Endothelial cell (in vitro differentiated cells): ENCODE results near the gene YJEFN3. TPM values are rescaled to one million over a fixed set of nuclear protein-coding genes. Genes with fewer than 3 reads are reported as not detected.

ENCODE experiments used
- DNase-seq: peaks from one replicate; pipeline ENCODE4 v3.0.0; 2021; ENCODE audit warnings: low spot score
- H3K27ac Mint-ChIP-seq: one replicate; pipeline ENCODE4 v1.8.0; 2021; ENCODE audit warnings: mixed read lengths, inconsistent platforms; ENCODE audit not compliant: unreplicated experiment
- H3K27me3 Mint-ChIP-seq: one replicate; pipeline ENCODE4 v1.8.0; 2021; ENCODE audit warnings: mild to moderate bottlenecking, moderate library complexity, mixed read lengths, inconsistent platforms; ENCODE audit not compliant: unreplicated experiment
- H3K36me3 Mint-ChIP-seq: one replicate; pipeline ENCODE4 v1.8.0; 2021; ENCODE audit warnings: mild to moderate bottlenecking, low read depth, mixed read lengths, inconsistent platforms; ENCODE audit not compliant: unreplicated experiment
- H3K4me1 Mint-ChIP-seq: one replicate; pipeline ENCODE4 v1.8.0; 2021; ENCODE audit warnings: mild to moderate bottlenecking, mixed read lengths, inconsistent platforms; ENCODE audit not compliant: unreplicated experiment
- H3K4me3 Mint-ChIP-seq: one replicate; pipeline ENCODE4 v1.8.0; 2021; ENCODE audit warnings: mild to moderate bottlenecking, mixed read lengths, inconsistent platforms; ENCODE audit not compliant: unreplicated experiment
- H3K9me3 Mint-ChIP-seq: one replicate; pipeline ENCODE4 v1.8.0; 2021; ENCODE audit warnings: mixed read lengths, inconsistent platforms; ENCODE audit not compliant: unreplicated experiment
- total RNA-seq: library from RNA; stranded (reverse); fragmentation: NEBNext Ultra II Directional; extraction: Animal tissue kit (Norgen Biotek cat#: 25700); gene quantifications from one replicate; pipeline ENCODE4 v1.2.1, GENCODE V29; 2021; ENCODE audit not compliant: unreplicated experiment
- TF ChIP-seq, protein P1 (sequence below): fragments of 200-600 bp; sonication (generic); IDR thresholded peaks from one replicate; pipeline ENCODE4 v1.5.0; 2021; ENCODE audit warnings: antibody characterized with exemption; ENCODE audit not compliant: unreplicated experiment

The YJEFN3 gene
- total RNA-seq, 1 donor from 2014 or later = 5.2 TPM

GRCh38 chr19:19584356-19584755 is 55.6 kb downstream of the YJEFN3 start:
- Mint-ChIP-seq H3K4me3 (no peak overlapping the region), H3K27ac (no peak overlapping the region), H3K4me1 (no peaks in the 10 kb centered on the region), H3K27me3 (peaks cover 7% of the 10 kb centered on the region), H3K9me3 (no peaks in the 10 kb centered on the region), H3K36me3 (no peaks in the 10 kb centered on the region)
- TF ChIP-seq, protein P1, sequence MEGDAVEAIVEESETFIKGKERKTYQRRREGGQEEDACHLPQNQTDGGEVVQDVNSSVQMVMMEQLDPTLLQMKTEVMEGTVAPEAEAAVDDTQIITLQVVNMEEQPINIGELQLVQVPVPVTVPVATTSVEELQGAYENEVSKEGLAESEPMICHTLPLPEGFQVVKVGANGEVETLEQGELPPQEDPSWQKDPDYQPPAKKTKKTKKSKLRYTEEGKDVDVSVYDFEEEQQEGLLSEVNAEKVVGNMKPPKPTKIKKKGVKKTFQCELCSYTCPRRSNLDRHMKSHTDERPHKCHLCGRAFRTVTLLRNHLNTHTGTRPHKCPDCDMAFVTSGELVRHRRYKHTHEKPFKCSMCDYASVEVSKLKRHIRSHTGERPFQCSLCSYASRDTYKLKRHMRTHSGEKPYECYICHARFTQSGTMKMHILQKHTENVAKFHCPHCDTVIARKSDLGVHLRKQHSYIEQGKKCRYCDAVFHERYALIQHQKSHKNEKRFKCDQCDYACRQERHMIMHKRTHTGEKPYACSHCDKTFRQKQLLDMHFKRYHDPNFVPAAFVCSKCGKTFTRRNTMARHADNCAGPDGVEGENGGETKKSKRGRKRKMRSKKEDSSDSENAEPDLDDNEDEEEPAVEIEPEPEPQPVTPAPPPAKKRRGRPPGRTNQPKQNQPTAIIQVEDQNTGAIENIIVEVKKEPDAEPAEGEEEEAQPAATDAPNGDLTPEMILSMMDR = no peak
- no peak for DNase-seq

Other genes with a start within 250 kb of the YJEFN3 start
- 73.2 TPM for gene SUGP1, start 208.4 kb upstream of the YJEFN3 start, total RNA-seq
- 49.3 TPM for gene MAU2, start 208.1 kb upstream of the YJEFN3 start, total RNA-seq
- 150 TPM for gene GATAD2A, start 123.2 kb upstream of the YJEFN3 start, total RNA-seq
- gene TSSK6, start 13.4 kb upstream of the YJEFN3 start, total RNA-seq = 2.7 TPM
- gene NDUFA13, start 12.7 kb upstream of the YJEFN3 start, total RNA-seq = 278 TPM
- gene CILP2, start 9.4 kb downstream of the YJEFN3 start, total RNA-seq = 0.23 TPM
- gene PBX4, start 89.8 kb downstream of the YJEFN3 start, total RNA-seq = 0.82 TPM
- gene LPAR2, start 99.3 kb downstream of the YJEFN3 start, total RNA-seq = 35.5 TPM
- gene GMIP, start 114.7 kb downstream of the YJEFN3 start, total RNA-seq = 18.5 TPM
- 56.7 TPM for gene ATP13A1, start 134.8 kb downstream of the YJEFN3 start, total RNA-seq
- gene ZNF101, start 139.9 kb downstream of the YJEFN3 start, total RNA-seq = 29.5 TPM
- 6.8 TPM for gene ZNF14, start 204.2 kb downstream of the YJEFN3 start, total RNA-seq